Transverse colon (tissue), 4 donors: ENCODE data around the gene VWF. TPM values are rescaled to one million over a fixed set of nuclear protein-coding genes. Genes with fewer than 3 reads are reported as not detected.

Source experiments
- DNase-seq: peaks from one replicate; pipeline ENCODE4 v3.0.0-alpha.2; 2019
- H3K27ac ChIP-seq, 4 donors: fragments of 200-600 bp; sonication (generic); 2 replicates each; pipeline ENCODE4 v1.5.1; 2016 to 2018; ENCODE audit warnings: inconsistent platforms in 4 of 4
- H3K27me3 ChIP-seq: fragments of 200-600 bp; sonication (generic); 2 replicates; pipeline ENCODE4 v1.5.1; 2017; ENCODE audit warnings: inconsistent platforms
- H3K36me3 ChIP-seq, 4 donors: fragments of 200-600 bp; sonication (generic); 2 replicates each; pipeline ENCODE4 v1.5.1; 2017 to 2019; ENCODE audit warnings: inconsistent platforms in 4 of 4
- H3K4me1 ChIP-seq, 4 donors: fragments of 200-600 bp; sonication (generic); 2 replicates each; pipeline ENCODE4 v1.5.1; 2017 to 2020; ENCODE audit warnings: inconsistent platforms in 4 of 4
- H3K4me3 ChIP-seq, 4 donors: fragments of 200-600 bp; sonication (generic); 1 replicate in 1 of 4; 2 replicates in 3 of 4; pipeline versions ENCODE4 v1.5.1 to v1.6.1; 2017 to 2019; ENCODE audit warnings: inconsistent platforms in 4 of 4
- H3K9me3 ChIP-seq, 2 donors: fragments of 200-600 bp; sonication (generic); 2 replicates each; pipeline ENCODE4 v1.5.1; 2017 to 2019; ENCODE audit warnings: inconsistent platforms in 2 of 2
- CTCF ChIP-seq, 5 experiments: fragments of 200-600 bp in 3 of 5; fragments of 450-650 bp in 2 of 5; sonication (generic) in 3 of 5; IDR thresholded peaks; 1 replicate in 2 of 5; 2 replicates in 3 of 5; pipeline ENCODE4 v1.5.1; 2016 to 2017; ENCODE audit warnings: antibody characterized with exemption in 5 of 5, inconsistent platforms in 3 of 5, mild to moderate bottlenecking in 2 of 5, moderate library complexity in 1 of 5
- EP300 ChIP-seq: sonication (generic); formaldehyde crosslinking; IDR thresholded peaks from one replicate; pipeline ENCODE4 v1.6.1; 2017; ENCODE audit warnings: antibody characterized with exemption, low read depth
- POLR2A ChIP-seq: fragments of 450-650 bp; IDR thresholded peaks from one replicate; pipeline ENCODE4 v1.6.1; 2016; ENCODE audit warnings: antibody characterized with exemption, mild to moderate bottlenecking, moderate library complexity
- POLR2AphosphoS5 ChIP-seq, 3 donors: sonication (generic); formaldehyde crosslinking; IDR thresholded peaks; one replicate each; pipeline ENCODE4 v1.6.1; 2016; ENCODE audit warnings: antibody characterized with exemption in 3 of 3
- WGBS, 2 donors: methylation state at CpG; one replicate each; pipeline ENCODE4 v1.1.5; 2018; ENCODE audit warnings: low coverage in 1 of 2; 5-methylcytosine and 5-hydroxymethylcytosine counted together
- in situ Hi-C, 4 donors: fragments of 200-750 bp; cut with MboI; loops; one replicate each; pipeline versions ENCODE4 v1.15.0 to v1.15.1; 2017; ENCODE audit warnings: low sequenced_read_pairs in 3 of 4, low pct_ligation_motif_present in 1 of 4, low pct_unique_long_range_greater_than_20kb in 1 of 4
- intact Hi-C: fragments of 100-400 bp; cut with DNase I; formaldehyde crosslinking; loops from one replicate; pipeline ENCODE4 v1.15.1; 2023; ENCODE audit warnings: low total_unique reads
- total RNA-seq, 4 donors: library from RNA; depleted of rRNA; stranded (reverse); fragments of >200 nt; gene quantifications; one replicate each; pipeline ENCODE4 v1.1.0, GENCODE V29; 2016

The VWF gene
- total RNA-seq, 4 donors from 2014 or later, result 31.3 to 71.2 (median 51.5) TPM

DNA sequence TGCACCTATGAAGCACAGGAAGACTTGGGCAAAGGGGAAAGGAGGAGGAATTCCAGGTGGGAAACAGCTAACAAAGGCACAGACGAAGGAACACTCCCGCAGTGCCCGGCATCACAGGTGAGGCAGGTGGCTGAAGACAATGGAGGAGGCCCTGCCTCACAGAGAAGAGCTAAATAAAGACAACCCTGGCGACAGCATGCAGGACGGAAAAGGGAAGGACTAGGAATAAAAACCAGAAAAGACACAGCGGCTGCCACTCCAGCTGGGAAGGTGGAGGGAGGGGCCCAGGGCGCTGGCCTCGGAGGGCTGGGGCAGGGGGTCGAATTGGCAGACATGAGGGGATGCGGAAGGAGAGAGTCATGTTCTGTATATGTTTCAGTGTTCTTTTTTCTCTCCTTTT, 136.4 kb downstream of the VWF start:
- no peak overlapping the region for H3K4me3 ChIP-seq

DNA sequence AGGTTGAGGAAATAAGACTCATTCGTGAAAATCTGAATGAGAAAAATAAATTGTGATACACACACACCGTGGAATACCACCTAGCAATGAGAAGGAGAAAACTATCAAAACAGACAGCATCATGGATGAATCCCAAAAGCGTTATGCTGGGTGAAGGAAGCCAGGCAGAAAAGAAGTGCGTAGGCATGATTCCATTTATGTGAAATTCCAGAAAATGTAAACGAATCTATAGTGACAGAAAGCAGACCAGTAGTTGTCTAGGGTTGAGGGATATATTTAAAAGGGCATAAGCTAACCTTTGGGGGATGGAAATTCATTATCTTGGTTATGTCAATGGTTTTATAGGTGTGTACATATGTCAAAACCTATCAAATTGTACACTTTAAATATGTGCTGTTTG, 136.9 kb downstream of the VWF start:
- Histone ChIP-seq H3K4me1 (no peaks in the 10 kb centered on the region), H3K27ac (peak overlapping the region in 2 of 4 donors; percentile 24 to 26), H3K9me3 (no peaks in the 10 kb centered on the region), H3K4me3 (no peak overlapping the region), H3K27me3 (no peaks in the 10 kb centered on the region), H3K36me3 (no peaks in the 10 kb centered on the region)
- no peak for TF ChIP-seq EP300
- peak in 2 of 3 donors; percentile 61 to 70 for TF ChIP-seq POLR2AphosphoS5 (IDR thresholded peaks at IDR 0.05)
- 69% methylated on average over 5 of the region's 5 CpGs for WGBS, 2 donors
- in situ Hi-C loops, result loop anchor here in 3 of 4 donors (10.0 kb wide), 2 partner anchors 57 to 297 kb away; no protein-coding TSS in a partner anchor
- intact Hi-C loops, result loop anchor here (10.0 kb wide), 1 partner anchor 297 kb away; no protein-coding TSS in a partner anchor
- no peak for DNase-seq

More for the DNA sequence above, 136.4 kb downstream of the VWF start:
- intact Hi-C loops (loop anchor here (1.0 to 10.0 kb wide), 2 partner anchors 52 to 297 kb away; no protein-coding TSS in a partner anchor), in situ Hi-C loops (loop anchor here in 3 of 4 donors (10.0 kb wide), 2 partner anchors 57 to 297 kb away; no protein-coding TSS in a partner anchor)
- no peaks in the 10 kb centered on the region for H3K36me3 ChIP-seq
- TF ChIP-seq POLR2AphosphoS5 (IDR thresholded peaks at IDR 0.05) (no peak), POLR2A (no peak), CTCF (IDR thresholded peaks at IDR 0.05) (no peak), EP300 (no peak)
- H3K9me3 ChIP-seq, result no peaks in the 10 kb centered on the region
- H3K27ac ChIP-seq, result peak overlapping the region in 2 of 4 donors; percentile 24 to 26
- 61 to 62% methylated on average over 6 to 10 of the region's 10 CpGs for WGBS, 2 donors
- no peaks in the 10 kb centered on the region for H3K27me3 ChIP-seq
- H3K4me1 ChIP-seq, result no peaks in the 10 kb centered on the region
- DNase-seq, result no peak

GRCh38 chr12:5985471-5985870, 139.0 kb downstream of the VWF start:
- in situ Hi-C loops, result loop anchor here in 3 of 4 donors (10.0 kb wide), 2 partner anchors 59 to 299 kb away; no protein-coding TSS in a partner anchor
- WGBS, 2 donors, result 80% methylated on average over 7 of the region's 8 CpGs; no CpG with 5 or more reads in 1 of the 2 donors
- Histone ChIP-seq H3K27ac (no peak overlapping the region), H3K36me3 (no peaks in the 10 kb centered on the region), H3K9me3 (no peaks in the 10 kb centered on the region), H3K4me1 (no peaks in the 10 kb centered on the region), H3K4me3 (no peak overlapping the region), H3K27me3 (no peaks in the 10 kb centered on the region)
- no peak for TF ChIP-seq POLR2AphosphoS5 (IDR thresholded peaks at IDR 0.05)
- TF ChIP-seq POLR2A, result no peak
- TF ChIP-seq CTCF (IDR thresholded peaks at IDR 0.05), result no peak
- no peak for TF ChIP-seq EP300
- no peak for DNase-seq
- intact Hi-C loops, result loop anchor here (10.0 kb wide), 1 partner anchor 299 kb away; no protein-coding TSS in a partner anchor

DNA sequence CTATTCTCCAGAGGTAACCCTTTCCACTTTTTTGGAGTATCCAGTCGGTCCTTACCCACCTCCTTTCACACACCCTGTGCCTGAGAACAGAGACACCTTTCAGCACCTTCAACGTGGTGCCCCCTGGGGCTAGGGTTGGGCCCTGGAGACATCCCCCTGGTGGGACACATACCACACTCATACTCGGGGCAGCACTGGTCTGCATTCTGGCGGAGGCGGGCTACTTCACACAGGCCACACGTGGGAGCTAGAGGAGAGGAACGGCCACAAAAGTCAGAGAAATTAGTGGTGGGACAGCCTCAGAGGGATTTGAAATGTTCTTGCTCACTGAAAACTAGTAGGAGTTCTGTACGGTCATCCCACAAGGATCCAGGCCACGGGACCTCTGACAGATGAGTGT, 139.6 kb downstream of the VWF start:
- no peak for TF ChIP-seq POLR2A
- no peak for TF ChIP-seq CTCF (IDR thresholded peaks at IDR 0.05)
- TF ChIP-seq POLR2AphosphoS5 (IDR thresholded peaks at IDR 0.05), result no peak
- TF ChIP-seq EP300, result no peak
- no peaks in the 10 kb centered on the region for H3K27me3 ChIP-seq
- no peaks in the 10 kb centered on the region for H3K4me1 ChIP-seq
- H3K4me3 ChIP-seq, result no peak overlapping the region
- in situ Hi-C loops (loop anchor here in 3 of 4 donors (10.0 kb wide), 2 partner anchors 60 to 300 kb away; no protein-coding TSS in a partner anchor), intact Hi-C loops (loop anchor here (10.0 kb wide), 1 partner anchor 300 kb away; no protein-coding TSS in a partner anchor)
- H3K27ac ChIP-seq, result no peak overlapping the region
- H3K9me3 ChIP-seq, result no peaks in the 10 kb centered on the region
- H3K36me3 ChIP-seq, result no peaks in the 10 kb centered on the region
- 74 to 80% methylated on average over 1 to 9 of the region's 9 CpGs for WGBS, 2 donors
- no peak for DNase-seq
